ENCODE data around the gene WASHC3.
"Not testable (repeated sequence)": the region's sequence is repeated elsewhere in the genome, so short reads cannot be mapped to it uniquely, and the experiment has no call there.

Gene WASHC3

GRCh38 chr12:102080842-102081241, 19.1 kb upstream of the WASHC3 start:
- Histone ChIP-seq H2BK120ac (ENCODE audit: low read depth, low read length) (no peak overlapping the region), H2BK15ac (ENCODE audit: low read length) (no peak overlapping the region), H3K9me3 (replicated peaks in 1 of 2; ENCODE audit: control insufficient read depth in 2 of 2, insufficient read depth in 1 of 2, low read depth in 1 of 2, low read length in 2 of 2) (peaks cover 0 to 1% of the 10 kb centered on the region in 2 donors), H3K4me2 (ENCODE audit: insufficient read depth, low read length, poor library complexity, severe bottlenecking) (no peak overlapping the region), H3K4me1 (ENCODE audit: control insufficient read depth in 2 of 2, insufficient read depth in 1 of 2, low read depth in 1 of 2, low read length in 2 of 2) (no peaks in the 10 kb centered on the region), H2BK5ac (ENCODE audit: low read length) (no peak overlapping the region), H2AK5ac (ENCODE audit: low read depth, low read length) (no peak overlapping the region), H3K9ac (ENCODE audit: low read depth, low read length, poor library complexity) (no peak overlapping the region), H4K91ac (ENCODE audit: low read depth, low read length, poor library complexity) (no peak overlapping the region), H4K8ac (ENCODE audit: low read depth, low read length) (no peak overlapping the region), H3K23ac (ENCODE audit: low read depth, low read length, poor library complexity) (no peak overlapping the region), H3K27me3 (ENCODE audit: control insufficient read depth in 3 of 3, insufficient read depth in 3 of 3, low read depth in 1 of 3, low read length in 3 of 3) (peaks cover 0 to 2% (median 0%) of the 10 kb centered on the region in 3 experiments), H3K4ac (ENCODE audit: low read length) (no peak overlapping the region), H3K79me1 (ENCODE audit: low read depth, low read length) (no peaks in the 10 kb centered on the region), H3K27ac (replicated peaks; ENCODE audit: low read length) (no peak overlapping the region), H2AFZ (ENCODE audit: low read length) (no peak overlapping the region), H3K36me3 (replicated peaks in 1 of 2; ENCODE audit: control insufficient read depth in 2 of 2, insufficient read depth in 2 of 2, low read length in 2 of 2) (peaks cover 7 to 96% of the 10 kb centered on the region in 2 donors), H3K4me3 (ENCODE audit: low read length in 2 of 2) (no peak overlapping the region), H2BK12ac (ENCODE audit: low read length) (no peak overlapping the region), H3K14ac (ENCODE audit: low read length) (no peak overlapping the region), H3K18ac (ENCODE audit: low read length) (no peak overlapping the region)
- no CpG with 5 or more reads among the region's 4 CpGs for WGBS, 2 donors (ENCODE audit: extremely low coverage in 2 of 2, insufficient read length in 2 of 2, insufficient replicate concordance in 1 of 2)
- DNase-seq (ENCODE audit: low spot score): no peak

- not testable (repeated sequence) for H2BK15ac ChIP-seq (ENCODE audit: low read length); H2BK5ac ChIP-seq (ENCODE audit: low read length); H2AK5ac ChIP-seq (ENCODE audit: low read depth, low read length); H3K4me2 ChIP-seq (ENCODE audit: insufficient read depth, low read length, poor library complexity, severe bottlenecking); H4K8ac ChIP-seq (ENCODE audit: low read depth, low read length); H3K4me3 ChIP-seq (ENCODE audit: low read length in 2 of 2); H3K79me1 ChIP-seq (ENCODE audit: low read depth, low read length); H3K23ac ChIP-seq (ENCODE audit: low read depth, low read length, poor library complexity); H2BK12ac ChIP-seq (ENCODE audit: low read length); H3K27me3 ChIP-seq (ENCODE audit: control insufficient read depth in 3 of 3, insufficient read depth in 3 of 3, low read depth in 1 of 3, low read length in 3 of 3); H4K91ac ChIP-seq (ENCODE audit: low read depth, low read length, poor library complexity); H3K4me1 ChIP-seq (ENCODE audit: control insufficient read depth in 2 of 2, insufficient read depth in 1 of 2, low read depth in 1 of 2, low read length in 2 of 2); H3K9ac ChIP-seq (ENCODE audit: low read depth, low read length, poor library complexity); H3K18ac ChIP-seq (ENCODE audit: low read length); H3K4ac ChIP-seq (ENCODE audit: low read length); H2BK120ac ChIP-seq (ENCODE audit: low read depth, low read length); H3K14ac ChIP-seq (ENCODE audit: low read length); DNase-seq (ENCODE audit: low spot score); H2AFZ ChIP-seq (ENCODE audit: low read length); H3K27ac ChIP-seq (replicated peaks; ENCODE audit: low read length); H3K9me3 ChIP-seq (replicated peaks in 1 of 2; ENCODE audit: control insufficient read depth in 2 of 2, insufficient read depth in 1 of 2, low read depth in 1 of 2, low read length in 2 of 2)
- WGBS, 2 donors (ENCODE audit: extremely low coverage in 2 of 2, insufficient read length in 2 of 2, insufficient replicate concordance in 1 of 2): no CpG with 5 or more reads among the region's 7 CpGs
- H3K36me3 ChIP-seq (replicated peaks in 1 of 2; ENCODE audit: control insufficient read depth in 2 of 2, insufficient read depth in 2 of 2, low read length in 2 of 2): peaks cover 6 to 41% of the 10 kb centered on the region in 2 donors
These were observed 10.3 kb upstream of the WASHC3 start for GRCh38 chr12:102072092-102072491.

GRCh38 chr12:102069707-102070106, 7.9 kb upstream of the WASHC3 start:
- Histone ChIP-seq H3K18ac (ENCODE audit: low read length) (no peak overlapping the region), H3K27me3 (ENCODE audit: control insufficient read depth in 3 of 3, insufficient read depth in 3 of 3, low read depth in 1 of 3, low read length in 3 of 3) (no peaks in the 10 kb centered on the region), H2BK15ac (ENCODE audit: low read length) (no peak overlapping the region), H2AFZ (ENCODE audit: low read length) (no peak overlapping the region), H3K23ac (ENCODE audit: low read depth, low read length, poor library complexity) (no peak overlapping the region), H3K36me3 (replicated peaks in 1 of 2; ENCODE audit: control insufficient read depth in 2 of 2, insufficient read depth in 2 of 2, low read length in 2 of 2) (peaks cover 0 to 18% of the 10 kb centered on the region in 2 donors), H2BK5ac (ENCODE audit: low read length) (no peak overlapping the region), H3K4ac (ENCODE audit: low read length) (no peak overlapping the region), H2BK120ac (ENCODE audit: low read depth, low read length) (no peak overlapping the region), H3K14ac (ENCODE audit: low read length) (no peak overlapping the region), H4K8ac (ENCODE audit: low read depth, low read length) (no peak overlapping the region), H2AK5ac (ENCODE audit: low read depth, low read length) (no peak overlapping the region), H4K91ac (ENCODE audit: low read depth, low read length, poor library complexity) (no peak overlapping the region), H3K9me3 (replicated peaks in 1 of 2; ENCODE audit: control insufficient read depth in 2 of 2, insufficient read depth in 1 of 2, low read depth in 1 of 2, low read length in 2 of 2) (no peaks in the 10 kb centered on the region), H3K9ac (ENCODE audit: low read depth, low read length, poor library complexity) (no peak overlapping the region), H2BK12ac (ENCODE audit: low read length) (no peak overlapping the region), H3K4me1 (ENCODE audit: control insufficient read depth in 2 of 2, insufficient read depth in 1 of 2, low read depth in 1 of 2, low read length in 2 of 2) (no peaks in the 10 kb centered on the region), H3K79me1 (ENCODE audit: low read depth, low read length) (no peaks in the 10 kb centered on the region), H3K4me2 (ENCODE audit: insufficient read depth, low read length, poor library complexity, severe bottlenecking) (no peak overlapping the region), H3K4me3 (ENCODE audit: low read length in 2 of 2) (no peak overlapping the region), H3K27ac (replicated peaks; ENCODE audit: low read length) (no peak overlapping the region)
- DNase-seq (ENCODE audit: low spot score): no peak
- no CpG with 5 or more reads among the region's 3 CpGs for WGBS, 2 donors (ENCODE audit: extremely low coverage in 2 of 2, insufficient read length in 2 of 2, insufficient replicate concordance in 1 of 2)

GRCh38 chr12:102067574-102068258, 5.9 kb upstream of the WASHC3 start:
- Histone ChIP-seq H3K4me3 (ENCODE audit: low read length in 2 of 2) (no peak overlapping the region), H3K18ac (ENCODE audit: low read length) (no peak overlapping the region), H3K23ac (ENCODE audit: low read depth, low read length, poor library complexity) (no peak overlapping the region), H2BK5ac (ENCODE audit: low read length) (no peak overlapping the region), H4K91ac (ENCODE audit: low read depth, low read length, poor library complexity) (no peak overlapping the region), H3K4me1 (ENCODE audit: control insufficient read depth in 2 of 2, insufficient read depth in 1 of 2, low read depth in 1 of 2, low read length in 2 of 2) (no peaks in the 10 kb centered on the region), H3K9me3 (replicated peaks in 1 of 2; ENCODE audit: control insufficient read depth in 2 of 2, insufficient read depth in 1 of 2, low read depth in 1 of 2, low read length in 2 of 2) (no peaks in the 10 kb centered on the region), H2BK120ac (ENCODE audit: low read depth, low read length) (no peak overlapping the region), H3K27me3 (ENCODE audit: control insufficient read depth in 3 of 3, insufficient read depth in 3 of 3, low read depth in 1 of 3, low read length in 3 of 3) (no peaks in the 10 kb centered on the region), H3K4ac (ENCODE audit: low read length) (no peak overlapping the region), H2BK15ac (ENCODE audit: low read length) (no peak overlapping the region), H2AK5ac (ENCODE audit: low read depth, low read length) (no peak overlapping the region), H3K79me1 (ENCODE audit: low read depth, low read length) (no peaks in the 10 kb centered on the region), H2BK12ac (ENCODE audit: low read length) (no peak overlapping the region), H4K8ac (ENCODE audit: low read depth, low read length) (no peak overlapping the region), H3K27ac (replicated peaks; ENCODE audit: low read length) (no peak overlapping the region), H3K36me3 (replicated peaks in 1 of 2; ENCODE audit: control insufficient read depth in 2 of 2, insufficient read depth in 2 of 2, low read length in 2 of 2) (no peaks in the 10 kb centered on the region), H3K4me2 (ENCODE audit: insufficient read depth, low read length, poor library complexity, severe bottlenecking) (no peak overlapping the region), H2AFZ (ENCODE audit: low read length) (no peak overlapping the region), H3K14ac (ENCODE audit: low read length) (no peak overlapping the region), H3K9ac (ENCODE audit: low read depth, low read length, poor library complexity) (no peak overlapping the region)
- no peak for DNase-seq (ENCODE audit: low spot score)
- WGBS, 2 donors (ENCODE audit: extremely low coverage in 2 of 2, insufficient read length in 2 of 2, insufficient replicate concordance in 1 of 2): no CpG with 5 or more reads among the region's 5 CpGs
